Spleen (tissue), 11 donors: ENCODE measurements around the gene TBC1D22A. TPM values are rescaled to one million over a fixed set of nuclear protein-coding genes. Genes with fewer than 3 reads are reported as not detected.

Source experiments
- DNase-seq: peaks from one replicate; pipeline ENCODE4 v3.0.0-alpha.2; 2020
- H3K27ac ChIP-seq, 8 donors: fragments of 200-600 bp; sonication (generic) in 7 of 8; 1 replicate in 4 of 8; 2 replicates in 4 of 8; pipeline versions ENCODE4 v1.5.0 to v1.8.0; 2016 to 2021; ENCODE audit warnings: inconsistent platforms in 4 of 8, mild to moderate bottlenecking in 4 of 8, moderate library complexity in 1 of 8
- H3K27me3 ChIP-seq, 7 donors: fragments of 200-600 bp; sonication (generic) in 6 of 7; replicated peaks in 1 of 7; 1 replicate in 4 of 7; 2 replicates in 3 of 7; pipeline versions ENCODE4 v1.5.0 to v1.8.0; 2016 to 2021; ENCODE audit warnings: inconsistent platforms in 3 of 7, mild to moderate bottlenecking in 1 of 7
- H3K36me3 ChIP-seq, 6 donors: fragments of 200-600 bp; sonication (generic) in 5 of 6; 1 replicate in 4 of 6; 2 replicates in 2 of 6; pipeline versions ENCODE4 v1.5.0 to v1.8.0; 2016 to 2021; ENCODE audit warnings: inconsistent platforms in 2 of 6
- H3K4me1 ChIP-seq, 6 donors: fragments of 200-600 bp; sonication (generic) in 5 of 6; 1 replicate in 3 of 6; 2 replicates in 3 of 6; pipeline versions ENCODE4 v1.5.0 to v1.8.0; 2016 to 2021; ENCODE audit warnings: inconsistent platforms in 3 of 6
- H3K4me3 ChIP-seq, 8 donors: fragments of 200-600 bp; sonication (generic) in 7 of 8; 1 replicate in 4 of 8; 2 replicates in 4 of 8; pipeline versions ENCODE4 v1.5.0 to v1.8.0; 2016 to 2021; ENCODE audit warnings: inconsistent platforms in 4 of 8, mild to moderate bottlenecking in 4 of 8, moderate library complexity in 2 of 8
- H3K9me3 ChIP-seq, 8 donors: fragments of 200-600 bp; sonication (generic) in 7 of 8; 1 replicate in 4 of 8; 2 replicates in 4 of 8; pipeline versions ENCODE4 v1.5.0 to v1.8.0; 2016 to 2021; ENCODE audit warnings: inconsistent platforms in 4 of 8
- CTCF ChIP-seq, 11 experiments: fragments of 200-600 bp in 7 of 11; fragments of 450-650 bp in 4 of 11; sonication (generic) in 4 of 11; IDR thresholded peaks in 8 of 11; conservative IDR thresholded peaks in 3 of 11; 1 replicate in 7 of 11; 2 replicates in 4 of 11; pipeline versions ENCODE4 v1.4.0 to v1.8.0; 2016 to 2021; ENCODE audit warnings: antibody characterized with exemption in 11 of 11, inconsistent platforms in 4 of 11, mild to moderate bottlenecking in 1 of 11
- POLR2A ChIP-seq, 3 donors: fragments of 450-650 bp; IDR thresholded peaks; one replicate each; pipeline ENCODE4 v1.5.1; 2017; ENCODE audit warnings: antibody characterized with exemption in 3 of 3, mild to moderate bottlenecking in 1 of 3
- POLR2AphosphoS5 ChIP-seq, 3 donors: sonication (generic); formaldehyde crosslinking; IDR thresholded peaks; one replicate each; pipeline ENCODE4 v1.5.1; 2017; ENCODE audit warnings: antibody characterized with exemption in 3 of 3
- WGBS, 5 donors: extraction: QIAGEN DNeasy Blood & Tissue Kit in 3 of 5; methylation state at CpG; one replicate each; pipeline versions ENCODE4 v1.1.5 to v1.1.7; 2013 to 2018; 5-methylcytosine and 5-hydroxymethylcytosine counted together
- intact Hi-C: fragments of 100-400 bp; cut with DNase I; formaldehyde crosslinking; loops from one replicate; pipeline ENCODE4 v1.15.0; 2023; ENCODE audit warnings: low total_unique reads
- polyA plus RNA-seq, 3 donors: library from polyadenylated mRNA; stranded (reverse); fragments of 200-250 nt; gene quantifications; one replicate each; pipeline ENCODE4 v1.2.1, GENCODE V29; 2013
- total RNA-seq, 7 donors: library from RNA; depleted of rRNA in 3 of 7; stranded (reverse); fragments of >200 nt in 3 of 7; fragmentation: NEBNext Ultra II Directional in 4 of 7; extraction: Animal tissue kit (Norgen Biotek cat#: 25700) in 4 of 7; gene quantifications; one replicate each; pipeline versions ENCODE4 v1.1.0 to v1.2.1, GENCODE V29; 2016 to 2021
- donor health status: healthy with polysubstance abuse.
- donor health status: DM: no; HTN: no; CAD: no; lungs with moderate emphysema.
- donor health status: DM: no; HTN: no; CAD: no.
- donor health status: Bipolar disorder and iron deficiency.
- donor health status: healthy.
- donor health status: DM: no; HTN: no; CAD: no.
- donor health status: DM: yes; HTN: yes; CAD: no.

The TBC1D22A gene
- total and polyA plus RNA-seq, 10 donors: 17.2 to 66.9 (median 49.6) TPM

GRCh38 chr22:46829941-46830715 is 67.7 kb downstream of the TBC1D22A start:
- Histone ChIP-seq H3K4me1 (peaks cover 3 to 48% (median 25%) of the 10 kb centered on the region in 6 donors), H3K27me3 (no peaks in the 10 kb centered on the region), H3K9me3 (peaks cover 3 to 17% (median 11%) of the 10 kb centered on the region in 8 donors), H3K4me3 (no peak overlapping the region), H3K36me3 (peaks cover 0 to 73% (median 10%) of the 10 kb centered on the region in 6 donors), H3K27ac (peak overlapping the region in 1 of 8 donors; percentile 18)
- intact Hi-C loops: no loop called here
- TF ChIP-seq CTCF (IDR thresholded peaks at IDR 0.05 in 8 of 11, conservative IDR thresholded peaks at IDR 0.05 in 3 of 11) (no peak), POLR2AphosphoS5 (IDR thresholded peaks at IDR 0.05) (peak in 2 of 3 donors; percentile 26 to 51)
- peak; percentile 72 for DNase-seq
- WGBS, 5 donors: 81 to 91% (median 86%) methylated on average over 15 of the region's 15 CpGs

- Histone ChIP-seq H3K4me3 (no peak overlapping the region), H3K27me3 (no peaks in the 10 kb centered on the region), H3K4me1 (peaks cover 3 to 48% (median 25%) of the 10 kb centered on the region in 6 donors), H3K27ac (no peak overlapping the region), H3K9me3 (peaks cover 7 to 24% (median 19%) of the 10 kb centered on the region in 8 donors), H3K36me3 (peaks cover 0 to 71% (median 13%) of the 10 kb centered on the region in 6 donors)
- TF ChIP-seq CTCF (IDR thresholded peaks at IDR 0.05 in 8 of 11, conservative IDR thresholded peaks at IDR 0.05 in 3 of 11): no peak
- TF ChIP-seq POLR2AphosphoS5 (IDR thresholded peaks at IDR 0.05): no peak
- no peak for TF ChIP-seq POLR2A (IDR thresholded peaks at IDR 0.05)
- WGBS, 5 donors: 90 to 97% (median 91%) methylated on average over 8 of the region's 8 CpGs
- no peak for DNase-seq
- intact Hi-C loops: no loop called here
These were observed 68.4 kb downstream of the TBC1D22A start for GRCh38 chr22:46830841-46831240.

GRCh38 chr22:46833228-46833627 is 70.8 kb downstream of the TBC1D22A start:
- H3K36me3 ChIP-seq: peaks cover 0 to 57% (median 10%) of the 10 kb centered on the region in 6 donors
- no peak overlapping the region for H3K4me3 ChIP-seq
- H3K9me3 ChIP-seq: peaks cover 7 to 28% (median 25%) of the 10 kb centered on the region in 8 donors
- H3K27me3 ChIP-seq: no peaks in the 10 kb centered on the region
- DNase-seq: no peak
- peaks cover 3 to 36% (median 22%) of the 10 kb centered on the region in 6 donors for H3K4me1 ChIP-seq
- H3K27ac ChIP-seq: no peak overlapping the region
- TF ChIP-seq POLR2A (IDR thresholded peaks at IDR 0.05) (no peak), CTCF (IDR thresholded peaks at IDR 0.05 in 8 of 11, conservative IDR thresholded peaks at IDR 0.05 in 3 of 11) (no peak), POLR2AphosphoS5 (IDR thresholded peaks at IDR 0.05) (no peak)
- intact Hi-C loops: no loop called here
- 85 to 94% (median 88%) methylated on average over 6 of the region's 6 CpGs for WGBS, 5 donors

GRCh38 chr22:46834021-46834737 is 71.7 kb downstream of the TBC1D22A start:
- peaks cover 3 to 27% (median 13%) of the 10 kb centered on the region in 6 donors for H3K4me1 ChIP-seq
- TF ChIP-seq CTCF (IDR thresholded peaks at IDR 0.05 in 8 of 11, conservative IDR thresholded peaks at IDR 0.05 in 3 of 11): no peak
- peak in 1 of 3 donors; percentile 21 for TF ChIP-seq POLR2AphosphoS5 (IDR thresholded peaks at IDR 0.05)
- H3K36me3 ChIP-seq: peaks cover 0 to 47% (median 6%) of the 10 kb centered on the region in 6 donors
- DNase-seq: no peak
- no peak overlapping the region for H3K4me3 ChIP-seq
- intact Hi-C loops: no loop called here
- peaks cover 7 to 28% (median 25%) of the 10 kb centered on the region in 8 donors for H3K9me3 ChIP-seq
- no peaks in the 10 kb centered on the region for H3K27me3 ChIP-seq
- peak overlapping the region in 2 of 8 donors; percentile 33 to 47 for H3K27ac ChIP-seq
- WGBS, 5 donors: 89 to 100% (median 97%) methylated on average over 1 of the region's 1 CpG
